HG03139 (cell line): ENCODE data around the gene VWA8.
"Not testable (repeated sequence)": the region's sequence is repeated elsewhere in the genome, so short reads cannot be mapped to it uniquely, and the experiment has no call there.

Experiments
- ATAC-seq: cut with Tn5 transposase; IDR thresholded peaks from one replicate; pipeline ENCODE4 v1.9.1; 2021; ENCODE audit not compliant: unreplicated experiment

VWA8 gene

DNA sequence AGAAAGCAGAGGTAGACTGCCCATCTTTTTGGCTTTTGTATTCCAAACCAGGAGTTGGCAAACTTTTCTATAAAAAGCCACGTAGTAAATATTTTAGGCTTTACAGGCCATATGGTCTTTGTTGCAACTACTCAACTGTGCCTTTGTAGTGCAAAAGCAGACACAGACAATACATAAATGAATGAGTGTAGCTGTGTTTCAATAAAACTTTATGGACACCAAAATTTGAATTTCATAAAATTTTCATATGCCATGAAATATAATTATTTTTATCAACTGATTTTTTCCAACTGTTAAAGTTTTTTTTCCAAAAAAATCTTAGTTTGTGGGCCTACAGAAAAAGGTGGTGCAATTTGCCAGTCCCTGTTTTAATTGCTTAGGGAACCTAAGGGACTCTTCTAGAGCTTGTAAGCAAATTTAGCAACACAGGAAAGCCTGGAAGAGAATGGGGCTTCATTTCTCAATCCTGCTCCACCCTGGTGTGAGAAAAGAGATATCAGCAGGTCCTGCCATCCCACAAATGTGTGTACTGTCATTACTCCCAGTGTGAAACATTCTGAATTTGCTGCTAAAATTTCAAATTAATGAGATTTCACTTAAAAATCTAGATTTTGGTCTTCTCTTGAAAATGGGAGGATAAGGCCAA is 309.4 kb downstream of the VWA8 start:
- ATAC-seq: no peak

- no peak for ATAC-seq
Measured at GRCh38 chr13:41650706-41651105, 310.2 kb downstream of the VWA8 start.

- no peak for ATAC-seq
Measured at GRCh38 chr13:41649659-41650058, 311.2 kb downstream of the VWA8 start.

DNA sequence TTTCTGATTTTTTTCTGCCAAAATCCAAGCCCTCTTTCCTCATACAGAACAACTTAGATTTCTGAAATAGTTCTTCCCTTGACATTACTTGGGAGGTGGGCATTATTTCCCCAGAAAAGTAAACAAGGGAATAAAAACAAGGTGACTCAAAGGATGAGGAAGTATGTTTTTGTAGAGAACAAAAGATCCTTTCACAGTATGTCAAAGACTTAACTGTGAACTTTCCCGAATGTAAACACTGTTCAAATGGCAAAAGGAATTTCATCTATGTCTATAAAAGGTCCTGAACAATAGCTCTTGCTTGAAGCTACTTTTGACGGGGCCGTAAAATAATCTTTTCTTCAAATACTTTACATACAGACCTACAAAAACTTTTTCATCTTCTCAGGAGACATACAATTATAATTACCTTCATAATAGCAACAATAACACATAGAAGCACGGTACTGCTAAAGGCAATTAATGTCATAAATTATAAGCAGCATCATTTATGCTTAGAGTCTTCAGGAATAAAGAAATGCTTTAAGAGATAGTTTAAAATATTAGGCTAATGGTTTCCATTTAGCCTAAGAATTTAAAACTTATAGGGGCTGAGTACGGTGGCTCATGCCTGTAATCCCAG is 312.5 kb downstream of the VWA8 start:
- ATAC-seq: no peak

DNA sequence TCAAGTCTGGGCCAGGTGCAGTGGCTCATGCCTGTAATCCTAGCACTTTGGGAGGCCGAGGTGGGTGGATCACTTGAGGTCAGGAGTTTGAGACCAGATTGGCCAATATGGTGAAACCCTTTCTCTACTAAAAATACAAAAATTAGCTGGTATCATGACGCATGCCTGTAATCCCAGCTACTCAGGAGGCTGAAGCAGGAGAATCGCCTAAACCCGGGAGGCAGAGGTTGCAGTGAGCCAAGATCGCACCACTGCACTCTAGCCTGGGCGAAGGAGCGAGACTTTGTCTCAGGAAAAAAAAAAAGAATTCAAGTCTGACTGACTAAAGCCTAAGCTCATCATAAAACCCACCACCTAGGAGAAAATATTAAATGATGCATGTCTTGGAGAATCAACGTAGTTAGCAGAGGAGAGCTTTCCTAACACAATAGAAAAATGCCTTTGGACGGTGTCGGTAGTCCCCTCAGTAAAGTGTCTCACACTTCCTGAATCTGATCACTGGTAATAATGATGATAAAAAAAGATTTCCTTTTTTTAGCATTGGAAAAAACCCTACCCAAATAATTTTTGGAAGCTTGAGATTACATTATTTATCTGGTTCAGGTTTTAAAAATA is 313.1 kb downstream of the VWA8 start:
- ATAC-seq: not testable (repeated sequence)

- no peak for ATAC-seq
Measured at GRCh38 chr13:41645331-41645730, 315.6 kb downstream of the VWA8 start.

DNA sequence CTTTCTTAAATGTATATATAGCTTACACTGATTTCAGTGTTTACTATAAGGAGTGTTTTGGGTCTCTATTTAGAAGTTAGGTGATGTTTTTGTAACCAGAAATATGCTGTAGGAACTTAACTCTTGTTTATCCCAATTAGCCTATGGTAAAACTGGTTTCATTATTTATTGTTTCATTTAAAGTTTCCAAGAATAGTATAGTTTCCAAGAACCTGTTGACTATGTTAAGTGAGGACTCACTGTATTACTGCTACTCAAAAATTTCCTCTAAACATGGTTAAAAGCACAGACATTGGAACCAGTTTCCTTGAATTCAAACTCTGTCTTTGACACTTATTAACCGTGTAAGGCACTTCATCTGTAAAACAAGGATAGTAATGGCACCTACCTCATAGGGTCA is 316.2 kb downstream of the VWA8 start:
- no peak for ATAC-seq

DNA sequence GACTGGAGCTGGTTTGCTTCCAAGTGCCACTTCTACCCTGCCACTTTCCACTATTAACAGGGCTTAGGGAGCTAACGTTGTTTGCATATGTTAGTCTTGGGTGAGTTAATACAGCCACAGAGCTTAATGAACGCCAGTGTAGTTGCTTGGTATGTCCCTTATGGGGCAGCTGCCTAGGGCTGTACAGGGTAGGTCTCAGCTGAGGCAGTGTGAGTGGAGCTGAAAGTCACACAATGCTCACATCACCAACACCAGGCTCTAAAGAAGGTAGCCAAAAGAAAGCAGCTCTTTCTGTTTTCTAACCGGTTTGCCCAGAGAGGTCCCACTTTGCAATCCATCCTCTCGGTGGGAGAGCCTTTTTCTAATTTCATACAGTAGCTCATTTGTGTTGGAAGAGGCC is 317.4 kb downstream of the VWA8 start:
- ATAC-seq: no peak

DNA sequence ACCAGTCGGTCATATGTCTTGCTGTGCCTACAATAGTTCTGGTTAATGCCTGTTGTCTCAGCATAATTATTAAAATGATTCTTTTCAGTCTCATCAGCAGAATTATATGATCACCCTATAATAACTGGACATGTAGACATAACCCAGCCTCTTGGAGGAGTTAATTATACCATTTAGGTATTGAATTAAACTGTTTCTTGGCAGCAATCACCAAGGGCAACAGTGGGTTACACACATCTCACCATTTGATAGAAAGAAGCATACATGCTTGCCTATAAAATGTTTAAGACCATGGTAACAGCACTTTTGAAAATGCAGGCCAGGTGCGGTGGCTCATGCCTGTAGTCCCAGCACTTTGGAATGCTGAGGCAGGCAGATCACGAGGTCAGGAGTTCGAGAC is 318.9 kb downstream of the VWA8 start:
- ATAC-seq: no peak

DNA sequence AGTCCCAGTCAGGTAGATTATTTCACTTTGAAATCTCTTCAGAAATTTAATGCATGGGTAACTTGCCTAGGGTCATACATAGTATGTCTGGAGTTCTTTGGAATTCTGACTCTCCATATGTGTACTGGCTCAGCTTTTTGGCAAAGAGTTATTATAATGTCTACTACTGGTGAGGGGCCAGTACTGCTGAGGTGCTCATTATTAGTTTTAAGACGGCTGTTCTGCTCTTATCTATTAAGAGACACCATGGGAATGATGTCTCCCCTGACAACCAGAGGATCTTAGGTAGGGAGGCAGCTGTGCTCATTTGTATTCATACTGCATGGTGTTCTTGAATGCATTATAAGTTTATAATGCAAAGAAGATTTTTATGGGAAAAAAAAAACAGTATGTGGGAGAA is 319.5 kb downstream of the VWA8 start:
- ATAC-seq: no peak

DNA sequence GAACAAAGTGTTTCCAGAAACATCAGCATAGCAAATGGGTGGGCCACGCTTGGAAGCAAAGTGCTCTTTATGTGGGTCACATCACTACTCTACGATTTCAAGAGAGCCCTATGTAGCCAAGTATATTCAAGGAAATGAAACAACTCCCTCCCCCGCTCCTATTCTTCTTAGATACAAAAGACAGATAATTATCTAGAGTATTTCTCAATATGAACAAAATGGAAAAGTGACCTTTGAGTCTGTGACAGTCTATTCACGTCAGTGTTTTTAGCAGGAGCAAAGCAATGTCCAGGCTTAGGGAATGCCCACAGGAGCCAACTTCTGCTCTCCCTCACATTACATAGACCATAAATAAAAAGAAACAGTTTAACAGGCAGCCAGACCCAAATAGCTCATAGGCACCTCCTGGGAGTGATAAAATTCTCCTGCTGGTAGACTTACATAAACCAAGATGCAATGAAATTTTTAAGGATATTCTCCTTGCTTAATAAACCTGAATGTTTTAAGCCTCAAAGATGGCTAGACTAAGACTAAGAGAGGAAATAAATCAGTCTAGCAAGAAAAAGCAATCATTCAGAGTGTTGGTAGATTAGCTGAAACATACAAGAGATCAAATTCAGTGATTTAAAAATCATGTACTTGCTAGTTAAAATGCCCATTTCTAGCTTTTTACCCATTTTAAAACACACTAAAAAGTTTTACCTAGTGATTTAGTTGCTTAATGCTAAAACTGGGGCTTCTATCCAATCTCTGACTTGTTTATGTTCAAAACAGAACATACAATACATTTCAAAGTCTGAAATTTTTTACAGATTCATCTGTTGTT is 320.7 kb downstream of the VWA8 start:
- ATAC-seq: no peak

GRCh38 chr13:41639237-41639904 is 321.5 kb downstream of the VWA8 start:
- no peak for ATAC-seq

GRCh38 chr13:41637586-41637985 is 323.3 kb downstream of the VWA8 start:
- ATAC-seq: no peak

DNA sequence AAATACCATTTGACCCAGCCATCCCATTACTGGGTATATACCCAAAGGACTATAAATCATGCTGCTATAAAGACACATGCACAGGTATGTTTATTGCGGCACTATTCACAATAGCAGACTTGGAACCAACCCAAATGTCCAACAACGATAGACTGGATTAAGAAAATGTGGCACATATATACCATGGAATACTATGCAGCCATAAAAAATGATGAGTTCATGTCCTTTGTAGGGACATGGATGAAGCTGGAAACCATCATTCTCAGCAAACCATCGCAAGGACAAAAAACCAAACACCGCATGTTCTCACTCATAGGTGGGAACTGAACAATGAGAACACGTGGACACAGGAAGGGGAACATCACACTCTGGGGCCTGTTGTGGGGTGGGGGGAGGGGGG is 323.9 kb downstream of the VWA8 start:
- not testable (repeated sequence) for ATAC-seq

GRCh38 chr13:41636590-41636989 is 324.3 kb downstream of the VWA8 start:
- ATAC-seq: not testable (repeated sequence)

DNA sequence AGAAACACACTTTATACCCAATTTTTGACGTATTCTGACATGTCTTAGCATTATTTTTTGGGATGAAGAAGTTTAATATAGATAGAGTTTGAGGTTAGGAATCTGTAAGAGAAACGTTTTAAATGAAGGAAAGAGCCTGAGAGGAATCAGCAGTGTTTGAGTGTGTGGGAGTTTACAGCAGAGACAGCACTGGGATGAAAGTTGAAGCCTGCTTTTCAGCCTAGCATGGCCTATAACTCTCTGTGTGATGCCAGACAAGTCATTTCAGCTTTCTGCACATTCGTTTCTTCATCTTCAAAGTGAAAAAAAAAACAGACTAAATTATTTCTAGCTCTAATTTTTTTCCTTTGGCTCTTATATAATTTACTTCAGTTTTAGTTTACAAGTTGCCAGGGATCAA is 326.5 kb downstream of the VWA8 start:
- no peak for ATAC-seq

- no peak for ATAC-seq
Measured at GRCh38 chr13:41633776-41634175, 327.1 kb downstream of the VWA8 start.

GRCh38 chr13:41631296-41631965 is 329.5 kb downstream of the VWA8 start:
- no peak for ATAC-seq

DNA sequence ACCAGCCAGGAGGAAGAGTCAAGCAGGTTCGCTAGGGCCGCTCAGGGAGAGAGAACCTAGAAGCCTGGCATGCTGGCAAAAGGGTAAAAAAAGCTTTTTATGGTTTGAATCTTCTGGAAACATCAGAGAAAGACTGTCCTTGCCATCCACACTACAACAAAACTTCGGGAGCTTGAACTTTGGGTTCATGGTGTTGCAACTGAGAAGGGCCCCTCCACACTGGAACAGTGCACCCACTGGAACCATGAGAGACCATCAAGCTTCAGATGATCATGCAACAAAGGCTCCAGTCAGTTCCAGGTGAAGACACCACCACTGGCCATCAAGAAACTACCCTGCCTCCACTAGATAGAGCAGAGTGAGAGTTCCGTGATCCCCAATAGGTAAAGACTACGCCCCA is 333.5 kb downstream of the VWA8 start:
- no peak for ATAC-seq

DNA sequence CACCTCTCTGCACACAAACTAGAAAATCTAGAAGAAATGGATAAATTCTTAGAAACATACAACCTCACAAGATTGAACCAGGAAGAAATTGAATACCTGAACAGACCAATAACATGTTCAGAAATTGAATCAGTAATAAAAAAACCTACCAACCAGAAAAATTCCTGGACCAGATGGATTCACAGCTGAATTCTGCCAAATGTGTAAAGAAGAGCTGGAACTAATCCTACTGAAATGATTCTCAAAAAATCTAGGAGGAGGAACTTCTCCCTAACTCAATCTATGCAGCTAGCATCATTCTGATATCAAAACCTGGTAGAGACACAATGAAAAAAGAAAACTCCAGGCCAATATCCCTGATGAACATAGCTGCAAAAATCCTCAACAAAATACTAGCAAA is 336.9 kb downstream of the VWA8 start:
- ATAC-seq: no peak
